Measurements from ENCODE around the gene LANCL2. TPM values are rescaled to one million over a fixed set of nuclear protein-coding genes. Genes with fewer than 3 reads are reported as not detected.

LANCL2 gene
- total RNA-seq, 1 experiment from 2014 or later = 21.8 TPM

DNA sequence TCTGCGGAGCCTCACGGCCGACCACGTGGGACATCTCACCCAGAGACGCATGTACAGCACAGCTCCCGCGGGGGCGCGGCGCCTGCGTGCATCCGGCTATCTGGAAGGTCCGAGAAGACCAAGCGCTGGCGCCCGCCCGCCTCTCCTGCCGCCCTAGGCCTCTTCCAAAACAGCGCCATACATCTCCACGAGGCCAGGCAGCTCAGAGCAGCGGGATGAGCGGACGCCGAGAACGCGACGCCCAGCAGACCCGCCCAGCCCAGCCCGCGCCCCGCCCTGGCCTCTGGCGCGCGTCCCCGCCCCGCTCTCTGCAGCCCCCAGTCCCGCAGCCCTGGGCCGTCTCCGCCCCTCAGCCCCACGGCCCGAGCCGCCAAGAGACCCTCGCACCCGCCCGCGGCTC, 20.3 kb upstream of the LANCL2 start:
- Histone ChIP-seq H2AFZ (no peak overlapping the region), H3K9me2 (ENCODE audit: insufficient read depth) (no peaks in the 10 kb centered on the region), H3K4me3 (no peak overlapping the region), H3K36me3 (ENCODE audit: low read depth) (no peaks in the 10 kb centered on the region), H3K4me1 (replicated peaks; ENCODE audit: insufficient read depth) (peaks cover 13% of the 10 kb centered on the region), H4K20me1 (ENCODE audit: insufficient read depth) (no peaks in the 10 kb centered on the region), H3K27me3 (ENCODE audit: insufficient read depth, low read depth) (peaks cover 6% of the 10 kb centered on the region; the same call in 1 of the 2 replicates), H3F3A (ENCODE audit: insufficient read depth, low read depth) (peaks cover 9% of the 10 kb centered on the region; the same call in 1 of the 2 replicates), H3K79me2 (ENCODE audit: low read depth) (no peaks in the 10 kb centered on the region), H3K4me2 (no peak overlapping the region), H3K9me3 (ENCODE audit: insufficient read depth, low read depth) (no peaks in the 10 kb centered on the region), H3K27ac (no peak overlapping the region)
- no peak for DNase-seq
- intact Hi-C loops (cut with micrococcal nuclease; ENCODE audit: unreplicated experiment) = no loop called here
- no TSS peak for BruUV-seq (replicated peaks)
- CTCF ChIA-PET = no interaction called here
- TF ChIP-seq EZH2 (IDR thresholded peaks at IDR 0.05; ENCODE audit: low read depth) = no peak
- TF ChIP-seq, protein P1, sequence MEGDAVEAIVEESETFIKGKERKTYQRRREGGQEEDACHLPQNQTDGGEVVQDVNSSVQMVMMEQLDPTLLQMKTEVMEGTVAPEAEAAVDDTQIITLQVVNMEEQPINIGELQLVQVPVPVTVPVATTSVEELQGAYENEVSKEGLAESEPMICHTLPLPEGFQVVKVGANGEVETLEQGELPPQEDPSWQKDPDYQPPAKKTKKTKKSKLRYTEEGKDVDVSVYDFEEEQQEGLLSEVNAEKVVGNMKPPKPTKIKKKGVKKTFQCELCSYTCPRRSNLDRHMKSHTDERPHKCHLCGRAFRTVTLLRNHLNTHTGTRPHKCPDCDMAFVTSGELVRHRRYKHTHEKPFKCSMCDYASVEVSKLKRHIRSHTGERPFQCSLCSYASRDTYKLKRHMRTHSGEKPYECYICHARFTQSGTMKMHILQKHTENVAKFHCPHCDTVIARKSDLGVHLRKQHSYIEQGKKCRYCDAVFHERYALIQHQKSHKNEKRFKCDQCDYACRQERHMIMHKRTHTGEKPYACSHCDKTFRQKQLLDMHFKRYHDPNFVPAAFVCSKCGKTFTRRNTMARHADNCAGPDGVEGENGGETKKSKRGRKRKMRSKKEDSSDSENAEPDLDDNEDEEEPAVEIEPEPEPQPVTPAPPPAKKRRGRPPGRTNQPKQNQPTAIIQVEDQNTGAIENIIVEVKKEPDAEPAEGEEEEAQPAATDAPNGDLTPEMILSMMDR (conservative IDR thresholded peaks at IDR 0.05) = no peak
- POLR2A ChIA-PET (ENCODE audit: unreplicated experiment) = no interaction called here

DNA sequence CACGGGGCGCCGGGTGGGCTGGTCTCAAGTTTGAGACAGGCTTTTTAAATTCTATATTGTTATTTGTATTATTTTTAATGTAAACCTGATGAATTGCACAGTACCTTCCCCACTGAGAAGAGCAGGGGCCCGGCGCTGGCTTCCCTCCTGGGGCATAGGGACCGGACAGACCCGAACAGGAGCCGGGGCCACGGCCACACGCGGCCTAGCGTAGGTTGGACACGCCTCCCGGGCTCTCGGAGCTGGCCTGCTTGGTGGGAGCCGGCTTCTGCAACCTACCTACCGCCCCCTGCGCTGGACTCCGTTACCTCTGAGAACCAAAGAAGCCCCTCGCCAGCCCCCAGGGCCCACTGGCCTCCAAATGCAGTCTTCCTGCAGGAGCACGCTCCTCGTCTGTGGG, 19.8 kb upstream of the LANCL2 start:
- Histone ChIP-seq H3K9me3 (ENCODE audit: insufficient read depth, low read depth) (no peaks in the 10 kb centered on the region), H3K4me2 (no peak overlapping the region), H3K36me3 (ENCODE audit: low read depth) (no peaks in the 10 kb centered on the region), H3K27me3 (ENCODE audit: insufficient read depth, low read depth) (peaks cover 8% of the 10 kb centered on the region; the same call in 1 of the 2 replicates), H3K4me3 (no peak overlapping the region), H2AFZ (no peak overlapping the region), H3K4me1 (replicated peaks; ENCODE audit: insufficient read depth) (peaks cover 13% of the 10 kb centered on the region), H3K9me2 (ENCODE audit: insufficient read depth) (no peaks in the 10 kb centered on the region), H3F3A (ENCODE audit: insufficient read depth, low read depth) (peaks cover 9% of the 10 kb centered on the region; the same call in 1 of the 2 replicates), H3K79me2 (ENCODE audit: low read depth) (no peaks in the 10 kb centered on the region), H3K27ac (no peak overlapping the region), H4K20me1 (ENCODE audit: insufficient read depth) (no peaks in the 10 kb centered on the region)
- no peak for DNase-seq
- TF ChIP-seq, protein P1 (conservative IDR thresholded peaks at IDR 0.05) = no peak
- TF ChIP-seq EZH2 (IDR thresholded peaks at IDR 0.05; ENCODE audit: low read depth) = no peak
- POLR2A ChIA-PET (ENCODE audit: unreplicated experiment) = no interaction called here
- no TSS peak for BruUV-seq (replicated peaks)
- intact Hi-C loops (cut with micrococcal nuclease; ENCODE audit: unreplicated experiment) = no loop called here
- CTCF ChIA-PET = no interaction called here

DNA sequence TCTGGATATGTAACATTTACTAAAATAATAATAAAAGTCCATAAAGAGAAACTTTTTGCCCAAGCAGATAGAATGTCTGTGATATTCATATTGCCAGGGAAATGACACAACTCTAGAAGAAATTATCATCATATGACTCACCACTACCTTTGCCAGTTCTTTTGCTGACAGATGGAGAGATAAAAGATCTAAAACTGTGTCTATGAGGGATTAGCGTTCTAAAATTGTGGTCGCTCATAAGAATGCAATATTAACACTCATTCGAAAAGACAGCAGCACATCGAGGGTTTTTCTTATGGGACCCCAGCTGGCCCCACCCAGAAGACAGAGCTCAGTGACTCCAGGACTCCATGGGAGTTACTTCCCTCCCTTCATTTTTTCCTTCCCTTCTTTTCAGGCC, 16.6 kb upstream of the LANCL2 start:
- H3K36me3 ChIP-seq (ENCODE audit: low read depth) = no peaks in the 10 kb centered on the region
- TF ChIP-seq, protein P1 (conservative IDR thresholded peaks at IDR 0.05) = no peak; the same call in 1 of the 2 replicates
- TF ChIP-seq EZH2 (IDR thresholded peaks at IDR 0.05; ENCODE audit: low read depth) = no peak
- peaks cover 13% of the 10 kb centered on the region for H3K4me1 ChIP-seq (replicated peaks; ENCODE audit: insufficient read depth)
- no peaks in the 10 kb centered on the region for H3K79me2 ChIP-seq (ENCODE audit: low read depth)
- no peak overlapping the region; the same call in 1 of the 2 replicates for H3K4me3 ChIP-seq
- H3F3A ChIP-seq (ENCODE audit: insufficient read depth, low read depth) = peaks cover 9% of the 10 kb centered on the region; the same call in 1 of the 2 replicates
- H2AFZ ChIP-seq = no peak overlapping the region
- ChIA-PET CTCF (no interaction called here), POLR2A (ENCODE audit: unreplicated experiment) (no interaction called here)
- H3K9me2 ChIP-seq (ENCODE audit: insufficient read depth) = no peaks in the 10 kb centered on the region
- H3K27me3 ChIP-seq (ENCODE audit: insufficient read depth, low read depth) = peaks cover 22% of the 10 kb centered on the region; the same call in 1 of the 2 replicates
- BruUV-seq (replicated peaks) = no TSS peak
- no peaks in the 10 kb centered on the region for H4K20me1 ChIP-seq (ENCODE audit: insufficient read depth)
- peak overlapping the region; percentile 64 for H3K4me2 ChIP-seq
- no peak overlapping the region for H3K27ac ChIP-seq
- peak in 1 of 2 experiments; percentile 90 for DNase-seq
- H3K9me3 ChIP-seq (ENCODE audit: insufficient read depth, low read depth) = no peaks in the 10 kb centered on the region
- intact Hi-C loops (cut with micrococcal nuclease; ENCODE audit: unreplicated experiment) = no loop called here

All from PC-9 (cell line).